CD8-positive, alpha-beta memory T cell (primary cell): Measurements from ENCODE around the gene RBCK1. TPM values are rescaled to one million over a fixed set of nuclear protein-coding genes. Genes with fewer than 3 reads are reported as not detected.

ENCODE experiments used
- CTCF ChIA-PET: fragments of 350-600 bp; sonication (Branson Sonifier 250); formaldehyde crosslinking; loops from one replicate; lab custom pipeline; 2021; ENCODE audit warnings: antibody characterized with exemption; lab: Charles Lee
- POLR2A ChIA-PET: fragments of 350-600 bp; sonication (Branson Sonifier 250); formaldehyde crosslinking; loops from one replicate; lab custom pipeline; 2021; ENCODE audit warnings: antibody characterized with exemption; lab: Charles Lee
- DNase-seq, 5 donors: peaks; one replicate each; pipeline versions ENCODE4 v3.0.0 to v3.0.0-alpha.2; 2020 to 2022; ENCODE audit warnings: mixed read lengths in 1 of 5
- H3K27ac ChIP-seq: one replicate; pipeline ENCODE4 v1.7.0; 2013; ENCODE audit warnings: low read depth, mild to moderate bottlenecking, low read length, moderate library complexity
- H3K27me3 ChIP-seq: 2 replicates; pipeline ENCODE4 v1.7.0; 2013; ENCODE audit warnings: low read length, mild to moderate bottlenecking; ENCODE audit not compliant: insufficient read depth, poor library complexity, severe bottlenecking
- H3K36me3 ChIP-seq: 2 replicates; pipeline ENCODE4 v1.7.0; 2013; ENCODE audit warnings: mild to moderate bottlenecking, low read length, moderate library complexity; ENCODE audit not compliant: insufficient read depth
- H3K4me1 ChIP-seq: 2 replicates; pipeline ENCODE4 v1.7.0; 2013; ENCODE audit warnings: mild to moderate bottlenecking, low read length, moderate library complexity; ENCODE audit not compliant: insufficient read depth
- H3K4me3 ChIP-seq: 2 replicates; pipeline ENCODE4 v1.7.0; 2013; ENCODE audit warnings: mild to moderate bottlenecking, low read length
- H3K9me3 ChIP-seq: 2 replicates; pipeline ENCODE4 v1.7.0; 2013; ENCODE audit warnings: mild to moderate bottlenecking, low read length
- H3K27ac Mint-ChIP-seq, 8 donors: one replicate each; pipeline ENCODE4 v1.8.0; 2020 to 2021; ENCODE audit warnings: mixed read lengths in 8 of 8, mild to moderate bottlenecking in 6 of 8, inconsistent platforms in 3 of 8, moderate library complexity in 3 of 8
- H3K27me3 Mint-ChIP-seq, 2 donors: one replicate each; pipeline ENCODE4 v1.8.0; 2020 to 2021; ENCODE audit warnings: mixed read lengths in 2 of 2, mild to moderate bottlenecking in 1 of 2, moderate library complexity in 1 of 2
- H3K36me3 Mint-ChIP-seq, 3 donors: one replicate each; pipeline ENCODE4 v1.8.0; 2020 to 2021; ENCODE audit warnings: mixed read lengths in 3 of 3, inconsistent platforms in 1 of 3, mild to moderate bottlenecking in 1 of 3
- H3K4me1 Mint-ChIP-seq, 3 donors: one replicate each; pipeline ENCODE4 v1.8.0; 2020 to 2021; ENCODE audit warnings: mixed read lengths in 3 of 3, inconsistent platforms in 1 of 3, mild to moderate bottlenecking in 1 of 3
- H3K4me3 Mint-ChIP-seq, 7 donors: one replicate each; pipeline ENCODE4 v1.8.0; 2020 to 2021; ENCODE audit warnings: mixed read lengths in 7 of 7, mild to moderate bottlenecking in 6 of 7, moderate library complexity in 4 of 7, inconsistent platforms in 2 of 7
- H3K9me3 Mint-ChIP-seq, 5 donors: one replicate each; pipeline ENCODE4 v1.8.0; 2020 to 2022; ENCODE audit warnings: mixed read lengths in 5 of 5, mild to moderate bottlenecking in 3 of 5, moderate library complexity in 2 of 5, inconsistent platforms in 1 of 5
- polyA plus RNA-seq: library from polyadenylated mRNA; unstranded; fragments of 300-500 nt; fragmentation: Illumina TruSeq; gene quantifications from one replicate; pipeline ENCODE4 v1.2.3, GENCODE V29; 2021
- total RNA-seq, 2 experiments: library from RNA; stranded (reverse); gene quantifications; one replicate each; pipeline ENCODE4 v1.2.3, GENCODE V29; 2021

Gene RBCK1
- total and polyA plus RNA-seq, 3 experiments from 2014 or later: 83.7 to 95.7 (median 90.5) TPM

- no peak overlapping the region for H3K27ac ChIP-seq
- H3K4me3 ChIP-seq: no peak overlapping the region
- peak in 2 of 5 donors; percentile 61 for DNase-seq
- Mint-ChIP-seq H3K9me3 (no peaks in the 10 kb centered on the region), H3K27ac (peak overlapping the region in 4 of 8 donors; percentile 0 to 91 (median 12)), H3K36me3 (peaks cover 7 to 36% (median 8%) of the 10 kb centered on the region in 3 donors), H3K27me3 (no peaks in the 10 kb centered on the region), H3K4me3 (no peak overlapping the region), H3K4me1 (peaks cover 17 to 33% (median 24%) of the 10 kb centered on the region in 3 donors)
- ChIA-PET POLR2A (no interaction called here), CTCF (interaction anchor here (1.0 to 5.8 kb wide), 8 partner anchors 16 to 167 kb away, joined by 3 to 46 read pairs (median 5); no protein-coding TSS in a partner anchor)
- H3K9me3 ChIP-seq: no peaks in the 10 kb centered on the region
- H3K27me3 ChIP-seq: no peaks in the 10 kb centered on the region
- H3K4me1 ChIP-seq: peaks cover 6% of the 10 kb centered on the region
- H3K36me3 ChIP-seq: peaks cover 13% of the 10 kb centered on the region
Measured at GRCh38 chr20:478949-479429, 70.9 kb downstream of the RBCK1 start.

DNA sequence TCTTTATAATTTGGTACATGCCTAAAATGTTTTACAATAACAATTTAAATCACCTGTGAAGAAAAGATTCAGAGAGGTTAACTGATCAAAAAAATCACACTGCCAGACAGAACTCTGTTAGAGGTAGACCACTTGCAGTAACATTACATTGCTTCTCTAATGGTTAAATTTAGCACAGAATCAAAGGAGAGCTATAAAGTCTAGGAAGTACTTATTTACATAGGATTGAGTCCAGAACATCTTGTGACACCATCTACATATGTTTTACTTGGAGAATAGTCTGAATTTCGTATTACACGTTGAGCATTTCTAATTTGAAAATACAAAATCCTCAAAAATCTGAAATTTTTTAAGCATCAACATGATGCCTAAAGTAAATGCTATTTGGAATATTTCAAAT is 71.4 kb downstream of the RBCK1 start:
- ChIA-PET CTCF (interaction anchor here (1.0 to 5.8 kb wide), 4 partner anchors 53 to 166 kb away, joined by 3 to 46 read pairs (median 4); no protein-coding TSS in a partner anchor), POLR2A (no interaction called here)
- H3K36me3 ChIP-seq: peaks cover 18% of the 10 kb centered on the region
- no peak overlapping the region for H3K4me3 ChIP-seq
- no peaks in the 10 kb centered on the region for H3K9me3 Mint-ChIP-seq
- H3K27ac Mint-ChIP-seq: peak overlapping the region in 4 of 8 donors; percentile 0 to 91 (median 12)
- no peaks in the 10 kb centered on the region for H3K27me3 Mint-ChIP-seq
- no peaks in the 10 kb centered on the region for H3K9me3 ChIP-seq
- H3K27me3 ChIP-seq: no peaks in the 10 kb centered on the region
- DNase-seq: no peak
- H3K27ac ChIP-seq: no peak overlapping the region
- peaks cover 17 to 33% (median 24%) of the 10 kb centered on the region in 3 donors for H3K4me1 Mint-ChIP-seq
- peaks cover 7 to 41% (median 8%) of the 10 kb centered on the region in 3 donors for H3K36me3 Mint-ChIP-seq
- no peak overlapping the region for H3K4me3 Mint-ChIP-seq
- peaks cover 6% of the 10 kb centered on the region for H3K4me1 ChIP-seq

DNA sequence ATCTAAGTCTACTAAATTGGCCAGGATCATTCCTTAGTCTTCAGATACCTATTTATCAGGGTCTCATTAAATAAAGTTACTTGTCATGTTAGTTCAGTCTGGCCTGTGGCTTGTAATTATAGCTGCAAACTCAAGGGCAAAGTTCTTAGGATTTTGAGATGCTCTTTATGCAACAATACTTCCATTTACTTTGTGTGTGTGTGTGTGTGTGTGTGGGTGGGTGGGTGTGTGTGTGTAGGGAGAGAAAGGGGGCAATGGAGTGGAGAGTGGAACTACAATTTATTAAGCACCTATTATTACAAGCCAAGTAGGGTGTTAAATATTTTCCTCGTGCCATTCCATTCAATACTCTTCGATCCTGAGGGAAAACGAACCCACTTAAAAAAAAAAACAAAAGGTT is 71.9 kb downstream of the RBCK1 start:
- Mint-ChIP-seq H3K4me3 (no peak overlapping the region), H3K27ac (peak overlapping the region in 2 of 8 donors; percentile 46 to 64), H3K27me3 (no peaks in the 10 kb centered on the region), H3K9me3 (no peaks in the 10 kb centered on the region), H3K4me1 (peaks cover 17 to 33% (median 24%) of the 10 kb centered on the region in 3 donors), H3K36me3 (peaks cover 7 to 43% (median 9%) of the 10 kb centered on the region in 3 donors)
- no peak overlapping the region for H3K27ac ChIP-seq
- no peaks in the 10 kb centered on the region for H3K9me3 ChIP-seq
- no peak overlapping the region for H3K4me3 ChIP-seq
- H3K36me3 ChIP-seq: peaks cover 20% of the 10 kb centered on the region
- H3K4me1 ChIP-seq: peaks cover 6% of the 10 kb centered on the region
- CTCF ChIA-PET: interaction anchor here (1.0 to 5.8 kb wide), 3 partner anchors 126 to 166 kb away, joined by 3 to 46 read pairs (median 4); no protein-coding TSS in a partner anchor
- POLR2A ChIA-PET: no interaction called here
- DNase-seq: no peak
- H3K27me3 ChIP-seq: no peaks in the 10 kb centered on the region

- H3K27me3 ChIP-seq: no peaks in the 10 kb centered on the region
- Mint-ChIP-seq H3K4me1 (peaks cover 17 to 33% (median 24%) of the 10 kb centered on the region in 3 donors), H3K27ac (peak overlapping the region in 2 of 8 donors; percentile 20 to 29), H3K36me3 (peaks cover 7 to 52% (median 10%) of the 10 kb centered on the region in 3 donors), H3K9me3 (no peaks in the 10 kb centered on the region), H3K4me3 (no peak overlapping the region), H3K27me3 (no peaks in the 10 kb centered on the region)
- no peak overlapping the region for H3K4me3 ChIP-seq
- DNase-seq: peak in 2 of 5 donors; percentile 22 to 28
- peaks cover 20% of the 10 kb centered on the region for H3K36me3 ChIP-seq
- ChIA-PET POLR2A (no interaction called here), CTCF (interaction anchor here (5.8 kb wide), 1 partner anchor 127 kb away, joined by 46 read pairs; no protein-coding TSS in a partner anchor)
- no peak overlapping the region for H3K27ac ChIP-seq
- H3K9me3 ChIP-seq: no peaks in the 10 kb centered on the region
- H3K4me1 ChIP-seq: peaks cover 6% of the 10 kb centered on the region
Measured at GRCh38 chr20:481167-481566, 73.1 kb downstream of the RBCK1 start.

Other genes starting within 250 kb of the RBCK1 start
- not detected for gene DEFB128, start 218.6 kb upstream of the RBCK1 start, total RNA-seq
- not detected for gene DEFB128, start 218.6 kb upstream of the RBCK1 start, polyA plus RNA-seq
- gene DEFB129, start 181.0 kb upstream of the RBCK1 start, total RNA-seq: not detected
- not detected for gene DEFB129, start 181.0 kb upstream of the RBCK1 start, polyA plus RNA-seq
- gene DEFB132, start 150.6 kb upstream of the RBCK1 start, total RNA-seq: not detected
- not detected for gene DEFB132, start 150.6 kb upstream of the RBCK1 start, polyA plus RNA-seq
- gene C20orf96, start 117.5 kb upstream of the RBCK1 start, total RNA-seq: 1 to 10 TPM; 3.7 to 4.3 TPM
- 0.46 TPM for gene C20orf96, start 117.5 kb upstream of the RBCK1 start, polyA plus RNA-seq
- gene ZCCHC3, start 110.7 kb upstream of the RBCK1 start, total RNA-seq: 10 to 100 TPM; 25.3 to 25.4 TPM
- gene ZCCHC3, start 110.7 kb upstream of the RBCK1 start, polyA plus RNA-seq: 14.1 TPM
- 1 to 10 TPM; 4.7 to 5.1 TPM for gene SOX12, start 82.7 kb upstream of the RBCK1 start, total RNA-seq
- gene SOX12, start 82.7 kb upstream of the RBCK1 start, polyA plus RNA-seq: 0.64 TPM
- gene NRSN2, start 61.2 kb upstream of the RBCK1 start, total RNA-seq: 1 to 10 TPM; 7.6 to 9.5 TPM
- 1.0 TPM for gene NRSN2, start 61.2 kb upstream of the RBCK1 start, polyA plus RNA-seq
- 10 to 100 TPM; 24.6 to 28.7 TPM for gene TRIB3, start 27.5 kb upstream of the RBCK1 start, total RNA-seq
- 12.0 TPM for gene TRIB3, start 27.5 kb upstream of the RBCK1 start, polyA plus RNA-seq
- 10 to 100 TPM; 24.6 to 25.0 TPM for gene TBC1D20, start 54.2 kb downstream of the RBCK1 start, total RNA-seq
- 28.6 TPM for gene TBC1D20, start 54.2 kb downstream of the RBCK1 start, polyA plus RNA-seq
- 100 to 1,000 TPM; 172 to 173 TPM for gene CSNK2A1, start 135.5 kb downstream of the RBCK1 start, total RNA-seq
- 53.1 TPM for gene CSNK2A1, start 135.5 kb downstream of the RBCK1 start, polyA plus RNA-seq
- gene TCF15, start 202.0 kb downstream of the RBCK1 start, total RNA-seq: not detected
- not detected for gene TCF15, start 202.0 kb downstream of the RBCK1 start, polyA plus RNA-seq
- 10 to 100 TPM; 25.9 to 26.3 TPM for gene SRXN1, start 244.9 kb downstream of the RBCK1 start, total RNA-seq
- 20.3 TPM for gene SRXN1, start 244.9 kb downstream of the RBCK1 start, polyA plus RNA-seq